SJCRH30 (cell line): Measurements from ENCODE around the gene TOR1A. TPM values are rescaled to one million over a fixed set of nuclear protein-coding genes. Genes with fewer than 3 reads are reported as not detected.

ENCODE experiments used
- DNase-seq, 2 experiments: peaks; one replicate each; pipeline ENCODE4 v3.0.0-alpha.2; 2015 to 2020
- H3K27ac ChIP-seq: fragments of 250-450 bp; sonication (Bioruptor Pico); 2 replicates; pipeline ENCODE4 v1.5.1; 2020; ENCODE audit warnings: mild to moderate bottlenecking, moderate library complexity
- H3K27me3 ChIP-seq: fragments of 250-450 bp; sonication (Bioruptor Pico); 2 replicates; pipeline ENCODE4 v1.5.1; 2020; ENCODE audit warnings: mild to moderate bottlenecking, moderate library complexity
- H3K36me3 ChIP-seq: fragments of 250-450 bp; sonication (Bioruptor Pico); 2 replicates; pipeline ENCODE4 v1.5.1; 2020; ENCODE audit warnings: mild to moderate bottlenecking, moderate library complexity
- H3K4me1 ChIP-seq: fragments of 250-450 bp; sonication (Bioruptor Pico); 2 replicates; pipeline ENCODE4 v1.5.1; 2020; ENCODE audit warnings: mild to moderate bottlenecking, moderate library complexity
- H3K4me3 ChIP-seq: fragments of 250-450 bp; sonication (Bioruptor Pico); 2 replicates; pipeline ENCODE4 v1.5.1; 2020; ENCODE audit warnings: mild to moderate bottlenecking, moderate library complexity
- H3K9me3 ChIP-seq: fragments of 250-450 bp; sonication (Bioruptor Pico); replicated peaks from 2 replicates; pipeline ENCODE4 v1.5.1; 2020; ENCODE audit warnings: mild to moderate bottlenecking, moderate library complexity
- total RNA-seq: library from RNA; depleted of rRNA; stranded (reverse); fragments of >200 nt; shearing (Covaris generic); gene quantifications from 2 replicates; pipeline ENCODE4 v1.2.3, GENCODE V29; 2014; rRNA removed

The TOR1A gene
- total RNA-seq, 1 experiment from 2014 or later: 44.7 TPM

DNA sequence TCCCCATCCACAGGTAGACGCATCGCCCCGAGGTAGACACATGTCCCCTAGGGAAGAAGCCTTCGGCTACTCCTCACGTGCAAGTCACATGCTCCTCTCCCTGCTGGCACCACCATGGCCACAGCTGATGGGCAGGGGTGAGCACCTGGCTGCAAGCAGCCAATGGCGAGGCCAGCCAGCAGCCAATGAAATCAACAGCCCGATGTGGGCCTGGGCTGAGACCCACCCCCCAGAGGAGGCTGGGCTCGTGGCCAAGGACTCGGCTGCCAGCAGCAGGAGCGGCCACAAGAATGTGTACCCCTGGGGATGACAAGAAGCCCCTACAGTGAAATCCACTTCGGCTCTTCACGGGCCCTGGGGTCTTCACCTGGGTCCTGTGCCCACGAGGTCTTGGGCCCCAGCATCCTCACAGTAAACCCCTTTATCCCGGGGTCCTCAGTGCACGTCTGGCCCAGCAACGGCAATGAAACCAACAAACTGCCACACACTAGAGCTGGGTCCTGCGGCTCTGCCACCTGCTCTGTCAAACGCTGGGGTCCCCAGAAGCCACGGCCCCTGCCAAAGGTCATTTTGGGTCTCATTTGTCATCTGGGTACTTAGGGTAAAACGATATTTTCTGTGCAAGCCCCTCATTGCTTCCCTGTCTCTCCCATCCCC, 49.0 kb downstream of the TOR1A start:
- Histone ChIP-seq H3K4me1 (peaks cover 31% of the 10 kb centered on the region), H3K4me3 (no peak overlapping the region), H3K27me3 (0 out of 2 replicates have a peak, but pooled peaks cover 4% of the 10 kb centered on the region), H3K9me3 (no peaks in the 10 kb centered on the region), H3K36me3 (no peaks in the 10 kb centered on the region), H3K27ac (no peak overlapping the region)
- DNase-seq: peak; percentile 54 to 59

- H3K36me3 ChIP-seq: no peaks in the 10 kb centered on the region
- H3K27ac ChIP-seq: no peak overlapping the region
- no peaks in the 10 kb centered on the region for H3K9me3 ChIP-seq
- DNase-seq: peak; percentile 31 to 32
- 0 out of 2 replicates have a peak, but pooled peaks cover 4% of the 10 kb centered on the region for H3K27me3 ChIP-seq
- peaks cover 31% of the 10 kb centered on the region for H3K4me1 ChIP-seq
- no peak overlapping the region for H3K4me3 ChIP-seq
Measured at GRCh38 chr9:129773262-129774048, 50.5 kb downstream of the TOR1A start.

DNA sequence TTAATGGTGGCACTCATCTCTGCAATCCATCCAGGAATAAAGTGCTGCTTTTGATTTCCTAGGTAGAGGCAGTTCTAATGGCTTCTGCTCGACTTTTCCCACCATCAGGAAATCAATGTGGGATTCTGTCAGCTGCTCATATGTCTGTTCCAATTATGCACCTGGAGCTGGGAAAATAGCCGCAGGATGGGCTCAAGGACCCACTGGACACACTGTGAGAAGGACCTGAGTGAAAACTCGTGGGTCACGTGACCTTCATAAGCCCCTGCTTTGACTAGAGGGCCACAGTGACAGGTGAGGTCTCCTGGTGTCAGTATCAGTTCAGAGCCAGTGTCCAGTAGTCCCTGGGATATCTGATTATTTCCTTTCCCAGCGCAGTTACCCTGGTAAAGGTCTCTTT, 53.2 kb downstream of the TOR1A start:
- no peak overlapping the region for H3K27ac ChIP-seq
- H3K27me3 ChIP-seq: 0 out of 2 replicates have a peak, but pooled peaks cover 4% of the 10 kb centered on the region
- H3K9me3 ChIP-seq: no peaks in the 10 kb centered on the region
- peaks cover 14% of the 10 kb centered on the region for H3K4me1 ChIP-seq
- no peak for DNase-seq
- no peaks in the 10 kb centered on the region for H3K36me3 ChIP-seq
- H3K4me3 ChIP-seq: no peak overlapping the region

DNA sequence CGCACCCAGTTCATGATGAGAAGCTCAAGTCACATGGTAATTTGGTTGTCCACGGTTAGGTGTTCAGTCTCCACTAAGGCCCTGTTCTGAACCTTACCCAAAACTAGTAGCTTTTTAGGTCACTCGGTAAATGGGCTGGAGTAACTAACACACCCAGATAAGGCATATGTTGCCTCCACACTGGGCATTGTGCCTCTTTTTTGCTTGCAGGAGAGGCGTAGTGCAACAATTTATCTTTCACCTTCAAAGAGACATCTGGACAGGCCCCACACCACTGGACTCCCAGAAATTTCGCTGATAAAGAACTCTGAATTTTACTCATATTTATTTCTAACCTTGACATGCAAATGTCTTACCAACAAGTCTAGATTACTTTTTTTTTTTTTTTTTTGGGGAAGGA, 54.3 kb downstream of the TOR1A start:
- H3K27me3 ChIP-seq: 0 out of 2 replicates have a peak, but pooled peaks cover 4% of the 10 kb centered on the region
- no peak for DNase-seq
- H3K4me1 ChIP-seq: peaks cover 4% of the 10 kb centered on the region
- no peak overlapping the region for H3K27ac ChIP-seq
- H3K9me3 ChIP-seq: no peaks in the 10 kb centered on the region
- no peaks in the 10 kb centered on the region for H3K36me3 ChIP-seq
- no peak overlapping the region for H3K4me3 ChIP-seq

DNA sequence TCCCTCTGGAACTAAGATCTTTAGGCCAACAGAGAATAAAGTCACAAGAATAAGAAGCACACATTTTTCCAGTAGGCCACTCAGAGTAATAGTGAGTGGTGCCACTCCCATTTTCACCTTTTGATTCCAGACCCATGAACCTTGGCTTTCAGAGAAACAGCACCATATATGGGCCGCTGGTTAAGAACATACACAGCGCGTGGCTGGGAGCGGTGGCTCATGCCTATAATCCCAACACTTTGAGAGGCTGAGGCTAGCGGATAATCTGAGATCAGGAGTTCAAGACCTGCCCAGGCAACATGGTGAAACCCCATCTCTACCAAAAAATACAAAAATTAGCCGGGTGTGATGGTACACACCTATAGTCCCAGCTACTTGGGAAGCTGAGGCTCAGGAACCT, 55.5 kb downstream of the TOR1A start:
- H3K27me3 ChIP-seq: 0 out of 2 replicates have a peak, but pooled peaks cover 4% of the 10 kb centered on the region

GRCh38 chr9:129765764-129766317, 58.1 kb downstream of the TOR1A start:
- 0 out of 2 replicates have a peak, but pooled peaks cover 4% of the 10 kb centered on the region for H3K27me3 ChIP-seq
- no peak overlapping the region for H3K4me3 ChIP-seq
- H3K27ac ChIP-seq: no peak overlapping the region
- no peaks in the 10 kb centered on the region for H3K36me3 ChIP-seq
- H3K4me1 ChIP-seq: peaks cover 24% of the 10 kb centered on the region
- no peaks in the 10 kb centered on the region for H3K9me3 ChIP-seq
- no peak for DNase-seq

More for the DNA sequence above, 55.5 kb downstream of the TOR1A start:
- Histone ChIP-seq H3K36me3 (no peaks in the 10 kb centered on the region), H3K9me3 (no peaks in the 10 kb centered on the region), H3K4me1 (peaks cover 2% of the 10 kb centered on the region), H3K27ac (no peak overlapping the region), H3K4me3 (no peak overlapping the region)
- no peak for DNase-seq

DNA sequence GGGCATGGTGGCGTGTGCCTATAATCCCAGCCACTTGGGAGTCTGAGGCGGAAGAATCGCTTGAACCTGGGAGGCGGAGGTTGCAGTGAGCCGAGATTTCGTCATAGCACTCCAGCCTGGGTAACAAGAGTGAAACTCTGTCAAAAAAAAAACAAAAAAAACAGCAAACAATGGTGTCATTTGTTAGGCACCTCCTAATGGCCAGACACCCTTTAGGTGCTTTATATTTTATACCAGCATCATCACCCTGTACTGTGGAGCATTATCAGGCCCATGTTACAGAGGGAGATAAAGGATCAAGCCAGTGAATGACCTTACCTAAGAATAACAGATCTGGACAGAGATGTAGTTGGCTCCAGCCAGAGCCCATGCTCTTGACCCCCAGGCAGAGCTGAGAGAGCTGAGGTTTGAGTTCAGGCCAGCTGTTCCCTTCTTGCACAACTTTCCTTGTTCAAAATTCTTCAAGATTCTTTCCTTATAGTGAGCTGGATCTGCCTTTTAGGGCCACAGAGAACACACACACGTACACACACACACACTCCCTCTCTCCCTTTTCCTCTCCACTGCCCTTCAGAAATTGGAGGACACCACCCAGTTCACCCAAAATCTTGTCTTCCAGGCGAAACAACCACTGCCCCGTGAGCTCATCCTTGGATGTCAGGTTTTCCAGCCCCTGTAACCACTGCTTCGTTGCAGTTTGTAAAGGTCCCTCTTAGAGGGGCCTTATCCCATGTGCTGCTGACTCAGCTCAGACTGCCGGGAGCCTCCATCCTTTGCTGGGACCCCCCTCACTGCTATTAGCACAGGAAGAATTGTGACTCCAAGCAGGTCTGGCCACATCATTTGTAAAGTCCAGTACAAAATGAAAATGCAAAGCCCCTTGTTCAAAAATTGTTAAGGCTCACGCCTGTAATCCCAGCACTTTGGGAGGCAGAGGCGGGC, 60.7 kb downstream of the TOR1A start:
- Histone ChIP-seq H3K27me3 (0 out of 2 replicates have a peak, but pooled peaks cover 4% of the 10 kb centered on the region), H3K4me1 (peaks cover 24% of the 10 kb centered on the region), H3K27ac (no peak overlapping the region), H3K9me3 (no peaks in the 10 kb centered on the region), H3K4me3 (no peak overlapping the region), H3K36me3 (no peaks in the 10 kb centered on the region)
- peak in 1 of 2 experiments; percentile 41 for DNase-seq

Other genes with a start within 250 kb of the TOR1A start
- gene C9orf50, start 203.0 kb downstream of the TOR1A start, total RNA-seq: not detected in 2 replicates
- 47.8 and 48.5 TPM in 2 replicates for gene NTMT1, start 198.0 kb downstream of the TOR1A start, total RNA-seq
- gene ASB6, start 182.0 kb downstream of the TOR1A start, total RNA-seq: 23.0 and 23.4 TPM in 2 replicates
- 0.18 and 0.20 TPM in 2 replicates for gene PRRX2, start 158.5 kb downstream of the TOR1A start, total RNA-seq
- 0.76 and 0.91 TPM in 2 replicates for gene PTGES, start 71.1 kb downstream of the TOR1A start, total RNA-seq
- 21.8 and 22.0 TPM in 2 replicates for gene TOR1B, start 21.0 kb downstream of the TOR1A start, total RNA-seq
- 74.1 and 76.0 TPM in 2 replicates for gene C9orf78, start 11.1 kb upstream of the TOR1A start, total RNA-seq
- gene USP20, start 11.3 kb upstream of the TOR1A start, total RNA-seq: 15.1 and 17.0 TPM in 2 replicates
- 46.3 and 56.9 TPM in 2 replicates for gene FNBP1, start 219.1 kb upstream of the TOR1A start, total RNA-seq
- gene GPR107, start 229.8 kb upstream of the TOR1A start, total RNA-seq: 33.2 and 35.2 TPM in 2 replicates